GM19238 (cell line): ENCODE measurements around the gene MUS81.

ENCODE experiments used
- DNase-seq: peaks from one replicate; pipeline ENCODE4 v3.0.0; 2011; ENCODE audit warnings: low spot score; ENCODE audit not compliant: insufficient read length

Gene MUS81

GRCh38 chr11:65911682-65912568 is 51.7 kb downstream of the MUS81 start:
- DNase-seq: no peak

GRCh38 chr11:65912845-65913244 is 52.6 kb downstream of the MUS81 start:
- no peak for DNase-seq

- no peak for DNase-seq
Observed at GRCh38 chr11:65915101-65915820, 55.0 kb downstream of the MUS81 start.

GRCh38 chr11:65915821-65916251 is 55.6 kb downstream of the MUS81 start:
- DNase-seq: no peak
